MCF 10A (cell line): ENCODE data around the gene KRT1. TPM values are rescaled to one million over a fixed set of nuclear protein-coding genes. Genes with fewer than 3 reads are reported as not detected.

Experiments used
- BruUV-seq: library from RNA; stranded (reverse); fragments of 400-500 nt; replicated peaks from 2 replicates; lab custom pipeline; 2021; lab: Mats Ljungman, UMichigan
- CTCF ChIA-PET: fragments of 300-600 bp; sonication (Branson Sonifier 250); formaldehyde crosslinking; extraction: SDS; loops from one replicate; lab custom pipeline; 2021; ENCODE audit warnings: antibody characterized with exemption, inconsistent platforms; lab: Yijun Ruan, JAX
- POLR2A ChIA-PET: fragments of 300-600, 350-650 bp; sonication (Branson Sonifier 250); formaldehyde crosslinking; extraction: SDS; loops from one replicate; lab custom pipeline; 2020; ENCODE audit warnings: antibody characterized with exemption, inconsistent platforms; lab: Yijun Ruan, JAX
- DNase-seq: peaks from one replicate; pipeline ENCODE4 v3.0.0-alpha.2; 2018; ENCODE audit not compliant: unreplicated experiment
- H3K27ac Mint-ChIP-seq: one replicate; pipeline ENCODE4 v1.8.0; 2022; ENCODE audit warnings: mild to moderate bottlenecking, low read depth, mixed read lengths; ENCODE audit not compliant: unreplicated experiment
- H3K27me3 Mint-ChIP-seq: one replicate; pipeline ENCODE4 v1.8.0; 2022; ENCODE audit warnings: mixed read lengths; ENCODE audit not compliant: insufficient read depth, unreplicated experiment
- H3K36me3 Mint-ChIP-seq: one replicate; pipeline ENCODE4 v1.8.0; 2022; ENCODE audit warnings: mild to moderate bottlenecking, moderate library complexity, mixed read lengths; ENCODE audit not compliant: insufficient read depth, unreplicated experiment
- H3K4me1 Mint-ChIP-seq: one replicate; pipeline ENCODE4 v1.8.0; 2022; ENCODE audit warnings: mixed read lengths; ENCODE audit not compliant: insufficient read depth, unreplicated experiment
- H3K4me3 Mint-ChIP-seq: one replicate; pipeline ENCODE4 v1.8.0; 2022; ENCODE audit warnings: mild to moderate bottlenecking, moderate library complexity, mixed read lengths; ENCODE audit not compliant: unreplicated experiment
- H3K9me3 Mint-ChIP-seq: one replicate; pipeline ENCODE4 v1.8.0; 2022; ENCODE audit warnings: mixed read lengths; ENCODE audit not compliant: unreplicated experiment
- intact Hi-C: fragments of 100-400 bp; cut with micrococcal nuclease; formaldehyde crosslinking; loops from 2 replicates; pipeline ENCODE4 v1.14.1; 2022
- total RNA-seq: library from RNA; stranded (reverse); gene quantifications from 2 replicates; pipeline ENCODE4 v1.2.3, GENCODE V29; 2022
- TF ChIP-seq, protein P1 (sequence below): fragments of 200-600 bp; IDR thresholded peaks from one replicate; pipeline ENCODE4 v1.8.0; 2022; ENCODE audit warnings: antibody characterized with exemption, mild to moderate bottlenecking; ENCODE audit not compliant: unreplicated experiment

Gene KRT1
- total RNA-seq, 1 experiment from 2014 or later = not detected

DNA sequence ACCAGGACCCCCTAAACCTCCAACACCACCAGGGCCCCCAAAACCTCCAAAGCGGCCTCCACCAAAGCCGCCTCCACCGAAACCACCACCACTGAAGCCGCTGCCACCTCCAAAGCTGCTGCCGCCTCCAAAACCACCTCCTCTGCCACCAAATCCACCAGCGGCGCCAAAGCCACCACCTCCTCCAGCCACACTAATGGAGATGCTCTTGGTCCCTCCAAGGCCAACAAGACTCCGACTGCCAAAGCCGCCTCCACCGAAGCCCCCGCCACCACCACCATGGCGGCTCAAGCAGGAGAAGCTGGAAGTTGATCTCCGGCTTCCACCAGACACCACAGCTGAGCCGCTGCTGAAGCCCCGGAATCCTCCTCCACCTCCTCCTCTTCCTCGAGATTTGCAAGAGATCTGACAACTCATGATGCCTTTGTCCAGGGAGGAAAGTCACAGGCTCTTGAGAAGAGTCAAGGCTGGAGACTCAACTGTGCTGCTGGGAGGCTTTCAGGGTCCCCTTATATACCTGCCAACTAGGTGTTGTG, 28.4 kb downstream of the KRT1 start, which contains the start of gene KRT2:
Gene KRT2 (minus strand): TSS at position 486 of the 536 bp plus-strand sequence. CDS start 69 bp downstream, at position 417.
- DNase-seq = no peak
- no peak within 1 kb of the TSS for H3K4me3 Mint-ChIP-seq
- no peaks in the 10 kb centered on the region for H3K9me3 Mint-ChIP-seq
- BruUV-seq = no TSS peak
- ChIA-PET POLR2A (no interaction called here), CTCF (interaction anchor here (0.8 kb wide), 1 partner anchor 500 kb away, joined by 3 read pairs; no protein-coding TSS in a partner anchor)
- TF ChIP-seq, protein P1, sequence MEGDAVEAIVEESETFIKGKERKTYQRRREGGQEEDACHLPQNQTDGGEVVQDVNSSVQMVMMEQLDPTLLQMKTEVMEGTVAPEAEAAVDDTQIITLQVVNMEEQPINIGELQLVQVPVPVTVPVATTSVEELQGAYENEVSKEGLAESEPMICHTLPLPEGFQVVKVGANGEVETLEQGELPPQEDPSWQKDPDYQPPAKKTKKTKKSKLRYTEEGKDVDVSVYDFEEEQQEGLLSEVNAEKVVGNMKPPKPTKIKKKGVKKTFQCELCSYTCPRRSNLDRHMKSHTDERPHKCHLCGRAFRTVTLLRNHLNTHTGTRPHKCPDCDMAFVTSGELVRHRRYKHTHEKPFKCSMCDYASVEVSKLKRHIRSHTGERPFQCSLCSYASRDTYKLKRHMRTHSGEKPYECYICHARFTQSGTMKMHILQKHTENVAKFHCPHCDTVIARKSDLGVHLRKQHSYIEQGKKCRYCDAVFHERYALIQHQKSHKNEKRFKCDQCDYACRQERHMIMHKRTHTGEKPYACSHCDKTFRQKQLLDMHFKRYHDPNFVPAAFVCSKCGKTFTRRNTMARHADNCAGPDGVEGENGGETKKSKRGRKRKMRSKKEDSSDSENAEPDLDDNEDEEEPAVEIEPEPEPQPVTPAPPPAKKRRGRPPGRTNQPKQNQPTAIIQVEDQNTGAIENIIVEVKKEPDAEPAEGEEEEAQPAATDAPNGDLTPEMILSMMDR = no peak
- intact Hi-C loops = no loop called here
- no peaks in the 10 kb centered on the region for H3K36me3 Mint-ChIP-seq
- H3K27me3 Mint-ChIP-seq = peaks cover 62% of the 10 kb centered on the region
- no peak within 1 kb of the TSS for H3K27ac Mint-ChIP-seq
- peaks cover 7% of the 10 kb centered on the region for H3K4me1 Mint-ChIP-seq

DNA sequence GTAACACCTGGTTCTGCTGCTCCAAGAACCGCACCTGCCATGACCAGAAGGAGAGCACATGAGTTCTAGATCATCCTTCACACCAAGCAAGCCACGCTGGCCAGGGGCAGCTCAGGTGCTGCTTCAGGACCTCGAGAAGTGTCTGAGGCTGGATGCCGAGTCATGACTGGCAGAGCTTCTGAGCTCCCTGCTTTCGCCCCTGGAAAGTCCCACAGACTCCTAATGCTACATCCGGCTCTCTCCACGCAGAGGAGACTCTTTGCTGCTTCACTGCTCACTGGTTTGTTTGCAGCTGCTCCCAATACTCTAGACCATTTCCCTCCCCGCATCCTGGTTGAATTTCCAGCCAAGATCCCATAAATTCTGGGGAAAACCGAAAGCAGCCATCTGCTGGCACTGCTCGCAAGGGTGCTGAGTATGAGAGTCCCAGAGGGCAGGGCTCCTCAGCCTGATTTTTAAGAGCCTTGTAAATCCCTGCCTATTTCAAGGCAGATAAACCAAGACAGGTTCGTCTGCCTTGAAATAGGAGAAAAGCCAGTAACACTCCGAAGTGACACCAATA, 29.6 kb downstream of the KRT1 start:
- intact Hi-C loops = no loop called here
- no peak overlapping the region for H3K4me3 Mint-ChIP-seq
- no peaks in the 10 kb centered on the region for H3K36me3 Mint-ChIP-seq
- DNase-seq = no peak
- ChIA-PET POLR2A (no interaction called here), CTCF (no interaction called here)
- H3K4me1 Mint-ChIP-seq = peaks cover 4% of the 10 kb centered on the region
- no peaks in the 10 kb centered on the region for H3K9me3 Mint-ChIP-seq
- H3K27ac Mint-ChIP-seq = no peak overlapping the region
- H3K27me3 Mint-ChIP-seq = peaks cover 50% of the 10 kb centered on the region
- no TSS peak for BruUV-seq
- TF ChIP-seq, protein P1 = no peak

DNA sequence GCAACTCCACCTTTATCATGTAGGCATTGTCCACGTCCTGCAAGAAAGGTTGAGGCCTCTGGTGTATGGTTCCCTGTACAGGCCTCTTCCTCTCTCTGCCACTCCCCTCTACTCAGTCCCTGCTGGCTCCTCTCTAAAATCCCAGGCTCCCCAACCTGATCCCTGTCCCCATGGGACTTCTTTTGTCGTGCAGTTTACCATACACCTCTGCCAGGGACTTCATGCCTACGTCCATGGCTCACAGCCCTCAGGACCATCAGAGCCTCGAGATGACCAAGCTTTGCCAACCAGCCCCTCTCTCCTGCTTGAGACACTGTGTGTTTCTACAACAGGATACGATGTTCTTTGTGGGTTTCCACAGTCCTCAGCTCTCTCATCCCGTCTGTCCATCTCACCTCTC, 31.1 kb downstream of the KRT1 start:
- ChIA-PET CTCF (interaction anchor here (0.6 kb wide), 1 partner anchor 624 kb away, joined by 4 read pairs; no protein-coding TSS in a partner anchor), POLR2A (no interaction called here)
- no peak overlapping the region for H3K4me3 Mint-ChIP-seq
- BruUV-seq = no TSS peak
- intact Hi-C loops = no loop called here
- H3K36me3 Mint-ChIP-seq = no peaks in the 10 kb centered on the region
- no peaks in the 10 kb centered on the region for H3K4me1 Mint-ChIP-seq
- peaks cover 35% of the 10 kb centered on the region for H3K27me3 Mint-ChIP-seq
- TF ChIP-seq, protein P1 = no peak
- H3K9me3 Mint-ChIP-seq = no peaks in the 10 kb centered on the region
- DNase-seq = no peak
- no peak overlapping the region for H3K27ac Mint-ChIP-seq

DNA sequence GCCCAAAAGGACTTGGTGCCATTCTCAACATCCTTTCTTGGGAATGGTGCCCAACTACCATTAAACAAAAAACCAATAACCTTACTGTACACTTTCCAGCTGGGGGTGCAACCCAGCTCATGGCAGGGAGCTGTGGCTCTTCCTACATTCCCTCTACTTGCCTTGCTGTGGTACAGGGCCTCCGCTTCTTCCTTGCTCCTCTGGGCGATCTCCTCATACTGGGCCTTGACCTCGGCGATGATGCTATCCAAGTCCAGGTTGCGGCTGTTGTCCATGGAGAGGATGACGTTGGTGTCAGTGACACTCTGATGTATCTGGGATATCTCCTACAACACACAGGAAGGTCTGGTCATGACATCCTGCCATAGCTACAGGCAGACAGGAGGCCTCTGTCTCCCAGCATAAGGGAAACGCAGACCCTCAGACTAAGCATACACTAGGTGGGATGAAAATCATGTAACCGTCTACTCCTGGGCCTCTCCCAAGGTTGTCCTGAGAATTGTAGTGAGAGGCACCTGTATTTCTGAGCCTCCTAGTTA, 32.1 kb downstream of the KRT1 start:
- no peaks in the 10 kb centered on the region for H3K36me3 Mint-ChIP-seq
- TF ChIP-seq, protein P1 = no peak
- H3K9me3 Mint-ChIP-seq = no peaks in the 10 kb centered on the region
- ChIA-PET CTCF (interaction anchor here (0.7 kb wide), 1 partner anchor 126 kb away, joined by 3 read pairs; no protein-coding TSS in a partner anchor), POLR2A (no interaction called here)
- H3K4me3 Mint-ChIP-seq = no peak overlapping the region
- no TSS peak for BruUV-seq
- no peaks in the 10 kb centered on the region for H3K4me1 Mint-ChIP-seq
- intact Hi-C loops = no loop called here
- DNase-seq = no peak
- no peak overlapping the region for H3K27ac Mint-ChIP-seq
- H3K27me3 Mint-ChIP-seq = peaks cover 30% of the 10 kb centered on the region
